ENCODE data around the gene PRDM1.

The PRDM1 gene

GRCh38 chr6:106155219-106155830, 69.2 kb downstream of the PRDM1 start:
- H2AFZ ChIP-seq (ENCODE audit: low read length): no peak overlapping the region
- H3K27me3 ChIP-seq (ENCODE audit: insufficient read depth, low read length, poor library complexity, severe bottlenecking): no peaks in the 10 kb centered on the region
- H3K4me3 ChIP-seq (ENCODE audit: low read length, poor library complexity, severe bottlenecking): no peak overlapping the region
- no peaks in the 10 kb centered on the region for H3K9me3 ChIP-seq (ENCODE audit: insufficient read depth, low read depth, low read length)
- TF ChIP-seq EZH2phosphoT487 (IDR thresholded peaks at IDR 0.05; ENCODE audit: borderline replicate concordance): no peak
- peak; percentile 23; the same call in 1 of the 2 replicates for TF ChIP-seq CTCF (conservative IDR thresholded peaks at IDR 0.05; ENCODE audit: low read length)
- H3K36me3 ChIP-seq (ENCODE audit: insufficient read depth, low read length): no peaks in the 10 kb centered on the region
- no peak overlapping the region for H3K9ac ChIP-seq (ENCODE audit: low read depth, low read length, poor library complexity, severe bottlenecking)
- no peaks in the 10 kb centered on the region for H3K9me2 ChIP-seq (replicated peaks; ENCODE audit: low read depth, low read length)
- no peaks in the 10 kb centered on the region for H3K79me2 ChIP-seq (ENCODE audit: insufficient read depth, low read length)
- no peak overlapping the region for H3K4me2 ChIP-seq (ENCODE audit: low read depth, low read length, poor library complexity, severe bottlenecking)
- peaks cover 7% of the 10 kb centered on the region for H3K4me1 ChIP-seq (ENCODE audit: insufficient read depth, low read length, poor library complexity, severe bottlenecking)
- no peaks in the 10 kb centered on the region for H4K20me1 ChIP-seq (ENCODE audit: insufficient read depth, low read length, poor library complexity, severe bottlenecking)
- no peaks in the 10 kb centered on the region for H3F3A ChIP-seq (ENCODE audit: low read depth)

DNA sequence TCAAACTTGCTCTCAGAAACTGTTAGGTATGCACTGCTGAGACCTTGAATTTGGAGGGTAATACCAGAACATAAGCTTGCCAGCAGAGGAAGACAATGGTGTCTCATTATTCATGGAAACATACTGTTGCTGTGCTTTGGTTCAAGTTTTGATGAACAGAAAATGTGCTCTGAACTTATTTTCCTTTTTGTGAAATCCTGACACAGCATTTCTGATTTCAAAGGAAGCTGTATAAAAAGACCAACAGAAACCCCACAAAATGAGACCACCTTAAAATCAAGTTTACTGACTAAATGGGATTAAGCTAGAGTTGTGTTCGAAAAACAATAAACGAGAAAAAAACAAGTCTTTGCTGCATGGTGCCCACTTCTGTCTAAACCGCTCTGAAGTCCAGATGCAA, 70.3 kb downstream of the PRDM1 start:
- Histone ChIP-seq H3F3A (ENCODE audit: low read depth) (no peaks in the 10 kb centered on the region), H3K9me2 (replicated peaks; ENCODE audit: low read depth, low read length) (no peaks in the 10 kb centered on the region), H4K20me1 (ENCODE audit: insufficient read depth, low read length, poor library complexity, severe bottlenecking) (no peaks in the 10 kb centered on the region), H3K4me2 (ENCODE audit: low read depth, low read length, poor library complexity, severe bottlenecking) (no peak overlapping the region), H3K4me1 (ENCODE audit: insufficient read depth, low read length, poor library complexity, severe bottlenecking) (peaks cover 7% of the 10 kb centered on the region), H2AFZ (ENCODE audit: low read length) (no peak overlapping the region), H3K9me3 (ENCODE audit: insufficient read depth, low read depth, low read length) (no peaks in the 10 kb centered on the region), H3K27me3 (ENCODE audit: insufficient read depth, low read length, poor library complexity, severe bottlenecking) (no peaks in the 10 kb centered on the region), H3K36me3 (ENCODE audit: insufficient read depth, low read length) (no peaks in the 10 kb centered on the region), H3K9ac (ENCODE audit: low read depth, low read length, poor library complexity, severe bottlenecking) (no peak overlapping the region), H3K79me2 (ENCODE audit: insufficient read depth, low read length) (no peaks in the 10 kb centered on the region), H3K4me3 (ENCODE audit: low read length, poor library complexity, severe bottlenecking) (no peak overlapping the region)
- no peak for TF ChIP-seq CTCF (conservative IDR thresholded peaks at IDR 0.05; ENCODE audit: low read length)
- no peak for TF ChIP-seq EZH2phosphoT487 (IDR thresholded peaks at IDR 0.05; ENCODE audit: borderline replicate concordance)

DNA sequence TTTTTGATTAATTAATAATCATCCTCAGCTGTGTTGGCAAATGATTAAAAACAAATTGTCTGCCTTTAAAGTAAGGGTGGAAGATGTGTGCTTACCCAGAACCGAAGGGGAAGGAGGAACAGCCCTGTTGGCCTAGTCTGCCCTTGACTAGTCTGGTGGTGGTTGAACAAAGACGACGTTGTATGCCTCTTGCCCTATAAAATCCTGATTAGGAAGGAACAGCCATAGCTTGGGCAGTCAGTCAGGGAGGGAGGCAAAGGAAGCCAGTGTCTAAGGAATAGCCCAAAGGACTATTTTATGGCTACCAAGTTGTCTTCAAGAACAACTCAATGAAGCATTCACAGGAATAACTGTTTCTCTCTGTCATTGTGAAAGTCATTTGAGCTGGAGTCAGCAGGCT, 70.7 kb downstream of the PRDM1 start:
- Histone ChIP-seq H3K9ac (ENCODE audit: low read depth, low read length, poor library complexity, severe bottlenecking) (no peak overlapping the region), H4K20me1 (ENCODE audit: insufficient read depth, low read length, poor library complexity, severe bottlenecking) (no peaks in the 10 kb centered on the region), H3K4me2 (ENCODE audit: low read depth, low read length, poor library complexity, severe bottlenecking) (no peak overlapping the region), H3K27me3 (ENCODE audit: insufficient read depth, low read length, poor library complexity, severe bottlenecking) (no peaks in the 10 kb centered on the region), H3F3A (ENCODE audit: low read depth) (no peaks in the 10 kb centered on the region), H3K36me3 (ENCODE audit: insufficient read depth, low read length) (no peaks in the 10 kb centered on the region), H3K9me3 (ENCODE audit: insufficient read depth, low read depth, low read length) (no peaks in the 10 kb centered on the region), H3K9me2 (replicated peaks; ENCODE audit: low read depth, low read length) (no peaks in the 10 kb centered on the region), H3K4me1 (ENCODE audit: insufficient read depth, low read length, poor library complexity, severe bottlenecking) (peaks cover 7% of the 10 kb centered on the region), H2AFZ (ENCODE audit: low read length) (no peak overlapping the region), H3K4me3 (ENCODE audit: low read length, poor library complexity, severe bottlenecking) (no peak overlapping the region), H3K79me2 (ENCODE audit: insufficient read depth, low read length) (no peaks in the 10 kb centered on the region)
- no peak for TF ChIP-seq EZH2phosphoT487 (IDR thresholded peaks at IDR 0.05; ENCODE audit: borderline replicate concordance)

- H4K20me1 ChIP-seq (ENCODE audit: insufficient read depth, low read length, poor library complexity, severe bottlenecking): no peaks in the 10 kb centered on the region
- TF ChIP-seq EZH2phosphoT487 (IDR thresholded peaks at IDR 0.05; ENCODE audit: borderline replicate concordance): no peak
- no peak for TF ChIP-seq CTCF (conservative IDR thresholded peaks at IDR 0.05; ENCODE audit: low read length)
- no peaks in the 10 kb centered on the region for H3K79me2 ChIP-seq (ENCODE audit: insufficient read depth, low read length)
- no peak overlapping the region for H2AFZ ChIP-seq (ENCODE audit: low read length)
- no peaks in the 10 kb centered on the region for H3K9me2 ChIP-seq (replicated peaks; ENCODE audit: low read depth, low read length)
- H3K36me3 ChIP-seq (ENCODE audit: insufficient read depth, low read length): no peaks in the 10 kb centered on the region
- H3K4me2 ChIP-seq (ENCODE audit: low read depth, low read length, poor library complexity, severe bottlenecking): no peak overlapping the region
- H3K27me3 ChIP-seq (ENCODE audit: insufficient read depth, low read length, poor library complexity, severe bottlenecking): no peaks in the 10 kb centered on the region
- H3K4me1 ChIP-seq (ENCODE audit: insufficient read depth, low read length, poor library complexity, severe bottlenecking): peaks cover 18% of the 10 kb centered on the region
- no peaks in the 10 kb centered on the region for H3F3A ChIP-seq (ENCODE audit: low read depth)
- H3K9me3 ChIP-seq (ENCODE audit: insufficient read depth, low read depth, low read length): no peaks in the 10 kb centered on the region
- no peak overlapping the region for H3K4me3 ChIP-seq (ENCODE audit: low read length, poor library complexity, severe bottlenecking)
- H3K9ac ChIP-seq (ENCODE audit: low read depth, low read length, poor library complexity, severe bottlenecking): no peak overlapping the region
Observed at GRCh38 chr6:106158816-106159215, 72.7 kb downstream of the PRDM1 start.

Data from Loucy (cell line).